NK-92 treated with Interleukin-12 subunit alpha and Interleukin-12 subunit beta, amount 100 ng/mL, for 24 hours (cell line): ENCODE results near the gene ZC3H13.

Experiments
- DNase-seq: peaks from one replicate; lab custom pipeline; 2025; lab: John Stamatoyannopoulos, UW

ZC3H13 gene

GRCh38 chr13:45934283-45934682, 118.3 kb downstream of the ZC3H13 start:
- DNase-seq = no peak

GRCh38 chr13:45933203-45933908, 119.2 kb downstream of the ZC3H13 start:
- DNase-seq = no peak

GRCh38 chr13:45932676-45933075, 119.9 kb downstream of the ZC3H13 start:
- no peak for DNase-seq

- no peak for DNase-seq
These were observed 120.4 kb downstream of the ZC3H13 start for GRCh38 chr13:45932172-45932571.

DNA sequence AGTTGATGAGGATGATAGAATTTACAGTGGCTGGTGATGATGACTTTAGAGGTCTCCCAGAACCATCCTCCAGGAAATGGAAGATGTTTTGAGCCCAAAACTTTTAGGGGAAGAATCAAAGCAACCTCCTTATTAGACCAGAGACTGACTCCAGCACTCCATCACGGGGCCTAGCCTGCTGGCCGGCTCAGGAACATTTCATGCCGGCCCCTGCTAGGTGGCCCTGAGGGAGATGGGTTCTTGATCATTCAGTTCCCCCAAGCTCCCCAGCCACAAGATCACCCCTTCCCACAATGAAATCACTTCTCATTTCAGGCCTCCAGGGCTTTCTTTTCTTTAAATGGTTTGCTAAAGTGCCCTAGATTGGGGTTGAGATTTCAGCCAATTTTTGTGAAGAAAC, 121.3 kb downstream of the ZC3H13 start:
- DNase-seq = no peak

DNA sequence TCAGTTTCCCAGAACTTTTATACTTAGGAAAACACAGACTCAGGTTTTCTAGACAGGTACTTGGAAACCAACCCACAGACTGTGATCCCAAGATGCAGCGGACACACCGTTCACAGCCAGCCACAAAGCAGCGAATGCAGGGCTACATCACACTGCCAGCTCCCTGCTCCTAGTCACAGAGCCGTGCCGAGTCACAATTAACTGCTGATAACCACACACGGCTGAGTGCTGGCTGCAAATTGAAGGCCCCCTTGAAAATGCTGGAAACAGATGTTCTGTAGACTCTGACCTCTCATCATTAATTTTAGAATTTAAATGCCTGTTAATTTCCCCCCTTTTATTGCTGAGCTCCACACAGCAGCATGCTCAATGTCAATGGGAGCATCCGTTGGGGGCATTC, 122.4 kb downstream of the ZC3H13 start:
- DNase-seq = no peak

DNA sequence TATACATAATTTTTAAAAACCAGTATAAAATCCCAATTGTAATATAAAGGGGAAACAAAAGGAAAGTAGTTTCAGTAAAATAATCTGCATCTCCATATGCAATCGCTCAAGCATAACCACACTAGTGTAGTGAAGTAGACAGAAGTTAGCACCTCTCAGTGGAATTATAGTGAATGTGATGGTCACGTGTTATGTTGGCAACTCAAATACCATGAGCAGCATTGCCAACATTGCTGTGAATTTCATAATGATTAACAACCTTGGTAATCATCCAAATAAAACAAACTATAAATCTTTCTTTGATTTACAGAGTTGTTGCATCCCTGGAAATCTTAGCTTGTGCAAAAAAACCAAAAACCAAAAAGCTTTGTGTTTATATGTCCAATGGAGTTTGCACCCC, 123.7 kb downstream of the ZC3H13 start:
- no peak for DNase-seq

DNA sequence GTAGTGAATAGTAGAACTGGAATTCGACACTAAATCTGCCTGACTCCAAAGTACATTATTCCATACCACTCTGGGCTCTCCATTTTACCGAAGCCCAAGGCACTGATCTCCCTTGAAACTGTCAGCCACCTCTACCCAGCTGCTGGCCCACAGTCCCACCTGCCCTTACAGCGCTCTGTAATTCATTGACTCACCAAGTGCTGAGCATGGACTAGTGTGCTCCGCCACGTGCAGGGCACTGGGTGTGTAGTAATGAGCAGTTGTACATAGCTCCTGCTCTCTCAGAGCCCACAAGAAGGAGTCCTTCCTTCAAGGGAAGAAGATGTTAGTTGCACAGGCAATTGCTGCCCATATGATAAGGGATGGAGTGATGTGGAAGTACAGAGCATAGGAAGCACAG, 124.4 kb downstream of the ZC3H13 start:
- DNase-seq = no peak

GRCh38 chr13:45926741-45927140, 125.8 kb downstream of the ZC3H13 start:
- no peak for DNase-seq

GRCh38 chr13:45925151-45925550, 127.4 kb downstream of the ZC3H13 start:
- DNase-seq = no peak

- DNase-seq = no peak
These were observed 131.3 kb downstream of the ZC3H13 start for GRCh38 chr13:45921162-45921736.

GRCh38 chr13:45918597-45918996, 133.9 kb downstream of the ZC3H13 start:
- DNase-seq = no peak

GRCh38 chr13:45917019-45917418, 135.5 kb downstream of the ZC3H13 start:
- no peak for DNase-seq

DNA sequence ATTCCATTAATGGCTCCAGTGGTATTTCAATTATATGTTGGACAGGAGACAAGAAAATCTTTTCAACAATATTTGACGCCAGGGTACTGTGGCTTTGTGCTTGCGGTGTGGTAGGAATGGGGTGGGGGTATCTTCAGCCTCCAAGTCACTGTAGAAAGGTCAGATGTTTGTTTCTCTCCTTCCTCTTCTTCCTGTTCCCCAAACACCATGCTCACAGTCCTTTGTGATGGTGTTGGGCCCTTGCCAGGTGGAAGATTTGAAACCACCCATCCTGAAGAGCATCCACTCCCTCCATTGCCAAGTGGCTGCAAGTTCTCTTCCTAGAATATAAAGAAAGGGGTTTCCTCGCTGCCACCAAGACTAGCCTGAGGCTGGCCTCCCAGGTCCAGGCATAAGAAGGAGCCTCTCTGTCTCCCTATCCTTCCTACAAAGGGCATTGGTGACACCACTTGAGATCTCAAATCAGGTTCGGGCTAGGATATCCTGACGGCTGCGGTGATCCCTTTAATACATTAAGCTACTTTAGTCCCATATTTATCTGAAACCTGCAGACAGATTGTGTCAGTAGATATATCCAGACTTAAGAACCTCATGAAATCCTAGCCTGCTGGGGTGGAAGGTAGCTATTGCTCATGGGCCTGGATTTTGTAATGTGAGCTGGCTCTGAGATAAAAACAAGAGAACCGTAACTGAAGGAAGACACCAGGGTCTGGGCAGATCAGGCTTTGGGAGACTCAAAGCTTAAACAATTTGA, 136.7 kb downstream of the ZC3H13 start:
- DNase-seq = no peak

- no peak for DNase-seq
These were observed 142.9 kb downstream of the ZC3H13 start for GRCh38 chr13:45909673-45910072.

GRCh38 chr13:45909089-45909488, 143.5 kb downstream of the ZC3H13 start:
- no peak for DNase-seq

DNA sequence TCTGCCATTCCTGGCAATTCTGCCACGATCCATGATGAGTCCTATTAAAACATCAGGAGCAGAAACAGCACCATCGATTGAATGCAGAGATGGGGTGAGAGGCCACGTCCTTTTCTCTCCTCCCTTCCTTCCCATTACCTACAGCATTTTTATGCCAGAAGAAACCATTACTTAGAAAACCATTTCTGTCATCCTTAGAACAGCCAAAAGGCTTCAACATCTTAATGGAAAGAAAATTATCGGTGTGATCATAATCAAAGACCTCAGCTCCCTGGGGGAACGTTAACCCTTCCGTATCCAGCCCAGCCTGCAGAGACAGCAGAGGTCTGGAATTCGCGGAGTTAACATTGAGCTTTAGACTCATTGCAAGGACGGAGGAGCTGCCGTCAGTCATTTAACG, 145.0 kb downstream of the ZC3H13 start:
- DNase-seq = no peak
